MM.1S (cell line): ENCODE results near the gene COL25A1.

Experiments
- DNase-seq: peaks from one replicate; pipeline ENCODE4 v3.0.0-alpha.2; 2015
- H2AFZ ChIP-seq: fragments of 300-600 bp; sonication (generic); 2 replicates; pipeline ENCODE4 v1.6.0; 2016; ENCODE audit warnings: antibody characterized with exemption, low read length
- H3F3A ChIP-seq: fragments of 300-600 bp; sonication (generic); 2 replicates; pipeline ENCODE4 v1.6.1; 2016; ENCODE audit warnings: mild to moderate bottlenecking, antibody characterized with exemption, low read length, moderate library complexity, mixed read lengths; ENCODE audit not compliant: insufficient read depth
- H3K27ac ChIP-seq: fragments of 300-600 bp; sonication (generic); 2 replicates; pipeline ENCODE4 v1.5.1; 2016; ENCODE audit warnings: mild to moderate bottlenecking, low read length
- H3K27me3 ChIP-seq: fragments of 300-600 bp; sonication (generic); replicated peaks from 2 replicates; pipeline ENCODE4 v1.6.0; 2016; ENCODE audit warnings: low read length; ENCODE audit not compliant: insufficient read depth
- H3K36me3 ChIP-seq: fragments of 300-600 bp; sonication (generic); replicated peaks from 2 replicates; pipeline ENCODE4 v1.6.1; 2016; ENCODE audit warnings: mild to moderate bottlenecking, low read length, mixed read lengths; ENCODE audit not compliant: insufficient read depth
- H3K4me1 ChIP-seq: fragments of 300-600 bp; sonication (generic); 2 replicates; pipeline ENCODE4 v1.6.1; 2016; ENCODE audit warnings: low read length, mixed read lengths
- H3K4me2 ChIP-seq: fragments of 300-600 bp; sonication (generic); 2 replicates; pipeline ENCODE4 v1.6.0; 2016; ENCODE audit warnings: low read depth, low read length
- H3K4me3 ChIP-seq: fragments of 300-600 bp; sonication (generic); 2 replicates; pipeline ENCODE4 v1.5.1; 2016; ENCODE audit warnings: low read length, mixed read lengths
- H3K79me2 ChIP-seq: fragments of 300-600 bp; sonication (generic); 2 replicates; pipeline ENCODE4 v1.6.1; 2016; ENCODE audit warnings: mixed run types, low read length, mixed read lengths
- H3K9ac ChIP-seq: fragments of 300-600 bp; sonication (generic); 2 replicates; pipeline ENCODE4 v1.6.1; 2016; ENCODE audit warnings: low read length, mixed read lengths
- H3K9me2 ChIP-seq: fragments of 300-600 bp; sonication (generic); replicated peaks from 2 replicates; pipeline ENCODE4 v1.6.1; 2016; ENCODE audit warnings: mild to moderate bottlenecking, low read length, mixed read lengths; ENCODE audit not compliant: insufficient read depth
- H3K9me3 ChIP-seq: fragments of 300-600 bp; sonication (generic); replicated peaks from 2 replicates; pipeline ENCODE4 v1.6.1; 2016; ENCODE audit warnings: mild to moderate bottlenecking, low read length, mixed read lengths; ENCODE audit not compliant: insufficient read depth
- H4K20me1 ChIP-seq: fragments of 300-600 bp; sonication (generic); 2 replicates; pipeline ENCODE4 v1.6.1; 2016; ENCODE audit warnings: mild to moderate bottlenecking, low read length, moderate library complexity, mixed read lengths; ENCODE audit not compliant: insufficient read depth
- EZH2 ChIP-seq: fragments of 300-600 bp; sonication (generic); optimal IDR thresholded peaks from 2 replicates; pipeline ENCODE3; 2017; ENCODE audit warnings: low read depth, mild to moderate bottlenecking, antibody characterized with exemption, low read length, mixed read lengths
- EZH2phosphoT487 ChIP-seq: fragments of 300-600 bp; sonication (generic); IDR thresholded peaks from 2 replicates; pipeline ENCODE4 v1.6.1; 2018; ENCODE audit warnings: antibody characterized with exemption, low read length
- TF ChIP-seq, protein P1 (sequence below): fragments of 300-600 bp; sonication (generic); IDR thresholded peaks from 2 replicates; pipeline ENCODE4 v1.5.1; 2016; ENCODE audit warnings: antibody characterized with exemption, low read length, mixed read lengths

The COL25A1 gene

GRCh38 chr4:109154424-109154823 is 148.0 kb downstream of the COL25A1 start:
- Histone ChIP-seq H3K9ac (no peak overlapping the region), H3K27me3 (no peaks in the 10 kb centered on the region), H3F3A (no peaks in the 10 kb centered on the region), H3K4me1 (no peaks in the 10 kb centered on the region), H2AFZ (no peak overlapping the region), H3K27ac (no peak overlapping the region), H4K20me1 (no peaks in the 10 kb centered on the region), H3K4me2 (no peak overlapping the region), H3K79me2 (no peaks in the 10 kb centered on the region), H3K36me3 (no peaks in the 10 kb centered on the region), H3K9me2 (no peaks in the 10 kb centered on the region), H3K9me3 (no peaks in the 10 kb centered on the region), H3K4me3 (no peak overlapping the region)
- no peak for TF ChIP-seq EZH2
- no peak for TF ChIP-seq EZH2phosphoT487
- TF ChIP-seq, protein P1, sequence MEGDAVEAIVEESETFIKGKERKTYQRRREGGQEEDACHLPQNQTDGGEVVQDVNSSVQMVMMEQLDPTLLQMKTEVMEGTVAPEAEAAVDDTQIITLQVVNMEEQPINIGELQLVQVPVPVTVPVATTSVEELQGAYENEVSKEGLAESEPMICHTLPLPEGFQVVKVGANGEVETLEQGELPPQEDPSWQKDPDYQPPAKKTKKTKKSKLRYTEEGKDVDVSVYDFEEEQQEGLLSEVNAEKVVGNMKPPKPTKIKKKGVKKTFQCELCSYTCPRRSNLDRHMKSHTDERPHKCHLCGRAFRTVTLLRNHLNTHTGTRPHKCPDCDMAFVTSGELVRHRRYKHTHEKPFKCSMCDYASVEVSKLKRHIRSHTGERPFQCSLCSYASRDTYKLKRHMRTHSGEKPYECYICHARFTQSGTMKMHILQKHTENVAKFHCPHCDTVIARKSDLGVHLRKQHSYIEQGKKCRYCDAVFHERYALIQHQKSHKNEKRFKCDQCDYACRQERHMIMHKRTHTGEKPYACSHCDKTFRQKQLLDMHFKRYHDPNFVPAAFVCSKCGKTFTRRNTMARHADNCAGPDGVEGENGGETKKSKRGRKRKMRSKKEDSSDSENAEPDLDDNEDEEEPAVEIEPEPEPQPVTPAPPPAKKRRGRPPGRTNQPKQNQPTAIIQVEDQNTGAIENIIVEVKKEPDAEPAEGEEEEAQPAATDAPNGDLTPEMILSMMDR = no peak
- DNase-seq = no peak

DNA sequence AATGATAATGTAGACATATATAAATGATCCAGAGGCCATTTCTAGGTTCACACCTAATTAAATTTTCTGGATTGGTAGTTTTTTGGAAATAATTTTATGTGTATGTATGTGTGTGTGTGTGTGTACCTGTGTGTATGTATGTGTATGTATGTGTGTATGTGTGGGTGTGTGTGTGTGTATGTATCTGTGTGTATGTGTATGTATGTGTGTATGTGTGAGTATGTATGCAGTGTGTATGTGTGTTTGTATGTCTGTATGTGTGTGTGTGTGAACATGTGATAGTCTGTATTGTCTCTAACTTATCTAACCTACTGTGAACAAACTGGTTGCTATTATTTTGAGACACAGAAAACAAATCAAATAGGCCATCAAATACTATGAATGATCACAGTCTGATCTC is 152.6 kb downstream of the COL25A1 start:
- H2AFZ ChIP-seq = no peak overlapping the region

DNA sequence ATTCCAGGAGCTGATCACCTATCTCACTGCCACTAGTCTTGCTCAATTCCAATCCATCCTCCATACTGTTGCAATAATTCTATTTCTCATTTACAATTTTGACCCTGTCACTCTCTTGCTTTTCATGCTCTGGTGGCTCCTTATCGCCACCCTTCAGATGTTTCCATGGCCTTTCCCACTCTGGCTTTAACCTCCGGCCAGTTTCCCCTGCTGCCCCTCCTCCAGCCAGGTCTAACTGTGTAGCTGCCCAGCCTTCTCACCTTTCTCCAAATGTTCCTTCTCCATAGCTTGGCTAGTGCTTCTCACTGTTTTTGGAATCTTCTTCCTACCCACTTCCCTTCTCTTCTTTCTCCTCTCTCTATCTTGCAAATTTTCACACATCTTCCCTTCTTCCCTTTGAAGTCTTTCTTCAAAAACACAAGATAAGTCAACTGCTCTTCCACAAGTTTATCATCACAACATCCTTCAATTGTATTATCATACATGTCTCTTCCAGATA is 153.8 kb downstream of the COL25A1 start:
- Histone ChIP-seq H3F3A (no peaks in the 10 kb centered on the region), H3K27ac (no peak overlapping the region), H3K4me1 (no peaks in the 10 kb centered on the region), H4K20me1 (no peaks in the 10 kb centered on the region), H3K4me3 (no peak overlapping the region), H3K9me2 (no peaks in the 10 kb centered on the region), H3K36me3 (no peaks in the 10 kb centered on the region), H3K4me2 (no peak overlapping the region), H2AFZ (no peak overlapping the region), H3K27me3 (no peaks in the 10 kb centered on the region), H3K9ac (no peak overlapping the region), H3K9me3 (no peaks in the 10 kb centered on the region), H3K79me2 (no peaks in the 10 kb centered on the region)
- no peak for DNase-seq
- TF ChIP-seq EZH2phosphoT487 = no peak
- TF ChIP-seq EZH2 = no peak

More for the DNA sequence above, 152.6 kb downstream of the COL25A1 start:
- no peak for DNase-seq
- no peaks in the 10 kb centered on the region for H3K9me2 ChIP-seq
- H3K4me1 ChIP-seq = no peaks in the 10 kb centered on the region
- no peaks in the 10 kb centered on the region for H3K9me3 ChIP-seq
- no peaks in the 10 kb centered on the region for H4K20me1 ChIP-seq
- H3K4me3 ChIP-seq = no peak overlapping the region
- TF ChIP-seq EZH2phosphoT487 (no peak), EZH2 (no peak)
- TF ChIP-seq, protein P1 = no peak
- H3K36me3 ChIP-seq = no peaks in the 10 kb centered on the region
- no peaks in the 10 kb centered on the region for H3F3A ChIP-seq
- no peaks in the 10 kb centered on the region for H3K27me3 ChIP-seq
- H3K27ac ChIP-seq = no peak overlapping the region
- H3K79me2 ChIP-seq = no peaks in the 10 kb centered on the region
- no peak overlapping the region for H3K4me2 ChIP-seq
- H3K9ac ChIP-seq = no peak overlapping the region

DNA sequence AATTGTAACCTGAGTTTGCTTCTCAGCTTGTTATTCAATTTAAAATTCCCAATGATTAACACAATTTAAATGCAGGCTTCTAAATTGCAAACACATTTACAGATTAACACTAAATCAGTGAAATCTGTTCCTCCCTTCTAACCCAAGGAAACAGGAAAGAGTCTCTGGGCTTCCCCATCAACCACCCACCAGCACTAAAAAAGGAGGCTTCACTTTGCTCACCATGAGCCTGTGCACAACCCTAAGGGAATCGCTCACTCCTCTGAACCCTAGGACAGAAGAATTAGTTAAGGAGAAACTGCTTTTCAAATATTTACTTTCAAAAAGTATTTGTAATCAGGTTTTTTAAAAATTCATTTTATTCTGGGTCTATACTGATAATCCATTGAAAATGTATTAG is 155.3 kb downstream of the COL25A1 start:
- H3K36me3 ChIP-seq = no peaks in the 10 kb centered on the region
- no peak overlapping the region for H3K9ac ChIP-seq
- H3K4me2 ChIP-seq = no peak overlapping the region
- TF ChIP-seq EZH2phosphoT487 (no peak), EZH2 (no peak)
- TF ChIP-seq, protein P1 = no peak
- no peaks in the 10 kb centered on the region for H3K9me3 ChIP-seq
- H3K27ac ChIP-seq = no peak overlapping the region
- H3K79me2 ChIP-seq = no peaks in the 10 kb centered on the region
- no peaks in the 10 kb centered on the region for H3K4me1 ChIP-seq
- no peak overlapping the region for H3K4me3 ChIP-seq
- H3F3A ChIP-seq = no peaks in the 10 kb centered on the region
- H4K20me1 ChIP-seq = no peaks in the 10 kb centered on the region
- no peak for DNase-seq
- no peaks in the 10 kb centered on the region for H3K27me3 ChIP-seq
- H2AFZ ChIP-seq = no peak overlapping the region
- H3K9me2 ChIP-seq = no peaks in the 10 kb centered on the region
